HL-60 (cell line): ENCODE measurements around the gene DCT.

Source experiments
- DNase-seq, 2 experiments: peaks; one replicate each; pipeline ENCODE4 v3.0.0-alpha.2; 2010 to 2020; ENCODE audit warnings: low read depth in 1 of 2, low spot score in 1 of 2
- H3K27ac ChIP-seq: fragments of 250-450 bp; sonication (Bioruptor Pico); replicated peaks from 2 replicates; pipeline ENCODE4 v1.5.1; 2020; ENCODE audit warnings: mild to moderate bottlenecking, moderate library complexity
- H3K27me3 ChIP-seq: fragments of 250-450 bp; sonication (Bioruptor Pico); 2 replicates; pipeline ENCODE4 v1.5.1; 2021; ENCODE audit warnings: mild to moderate bottlenecking, moderate library complexity; ENCODE audit not compliant: insufficient read depth, poor library complexity, severe bottlenecking
- H3K4me3 ChIP-seq: replicated peaks from 2 replicates; pipeline ENCODE4 v1.5.1; 2011; ENCODE audit warnings: mild to moderate bottlenecking, control low read depth, low read length; ENCODE audit not compliant: insufficient read depth
- CTCF ChIP-seq: IDR thresholded peaks from one replicate; pipeline ENCODE4 v1.5.1; 2011; ENCODE audit warnings: low read length, control low read depth, inconsistent platforms; ENCODE audit not compliant: insufficient read depth
- GABPA ChIP-seq: IDR thresholded peaks from 2 replicates; pipeline ENCODE4 v1.6.1; 2012; ENCODE audit warnings: low read depth
- POLR2AphosphoS5 ChIP-seq: IDR thresholded peaks from 2 replicates; pipeline ENCODE4 v1.6.1; 2012; ENCODE audit warnings: low read depth
- REST ChIP-seq: IDR thresholded peaks from 2 replicates; pipeline ENCODE4 v1.6.1; 2012; ENCODE audit warnings: low read depth; ENCODE audit not compliant: insufficient replicate concordance
- SPI1 ChIP-seq: IDR thresholded peaks from 2 replicates; pipeline ENCODE4 v1.6.1; 2012; ENCODE audit warnings: low read depth, mild to moderate bottlenecking, borderline replicate concordance

DCT gene

GRCh38 chr13:94415500-94416237 lies 63.8 kb downstream of the DCT start:
- no peak overlapping the region for H3K27ac ChIP-seq
- TF ChIP-seq CTCF: no peak
- TF ChIP-seq POLR2AphosphoS5: no peak
- TF ChIP-seq GABPA: no peak
- no peak for TF ChIP-seq SPI1
- TF ChIP-seq REST: no peak
- H3K27me3 ChIP-seq: peaks cover 6% of the 10 kb centered on the region
- no peak for DNase-seq
- no peak overlapping the region for H3K4me3 ChIP-seq

- no peak overlapping the region for H3K4me3 ChIP-seq
- TF ChIP-seq CTCF: no peak
- no peak for TF ChIP-seq REST
- no peak for TF ChIP-seq GABPA
- H3K27me3 ChIP-seq: peaks cover 6% of the 10 kb centered on the region
- H3K27ac ChIP-seq: no peak overlapping the region
- no peak for DNase-seq
Measured at GRCh38 chr13:94414708-94415107, 64.8 kb downstream of the DCT start.

GRCh38 chr13:94414141-94414540 lies 65.3 kb downstream of the DCT start:
- TF ChIP-seq POLR2AphosphoS5 (no peak), SPI1 (no peak), GABPA (no peak), CTCF (no peak), REST (no peak)
- no peak overlapping the region for H3K4me3 ChIP-seq
- no peak for DNase-seq
- no peak overlapping the region for H3K27ac ChIP-seq
- peaks cover 6% of the 10 kb centered on the region for H3K27me3 ChIP-seq
